Left lobe of liver (tissue), 2 donors: Measurements from ENCODE around the gene MACROD1. TPM values are rescaled to one million over a fixed set of nuclear protein-coding genes. Genes with fewer than 3 reads are reported as not detected.

Experiments
- ATAC-seq: fragments of 200-7000 bp; cut with Tn5 transposase; one replicate; pipeline ENCODE4 v1.9.1; 2020; ENCODE audit warnings: mild to moderate bottlenecking, moderate library complexity
- DNase-seq: peaks from one replicate; pipeline ENCODE4 v3.0.0-alpha.2; 2020; ENCODE audit warnings: low spot score
- total RNA-seq: library from RNA; stranded (reverse); gene quantifications from one replicate; pipeline ENCODE4 v1.2.1, GENCODE V29; 2021
- donor health status: DM: no; HTN: no; CAD: no; lungs with moderate emphysema.
- donor health status: DM: no; HTN: yes; CAD: no.

MACROD1 gene
- total RNA-seq, 1 donor from 2014 or later = 35.2 TPM

DNA sequence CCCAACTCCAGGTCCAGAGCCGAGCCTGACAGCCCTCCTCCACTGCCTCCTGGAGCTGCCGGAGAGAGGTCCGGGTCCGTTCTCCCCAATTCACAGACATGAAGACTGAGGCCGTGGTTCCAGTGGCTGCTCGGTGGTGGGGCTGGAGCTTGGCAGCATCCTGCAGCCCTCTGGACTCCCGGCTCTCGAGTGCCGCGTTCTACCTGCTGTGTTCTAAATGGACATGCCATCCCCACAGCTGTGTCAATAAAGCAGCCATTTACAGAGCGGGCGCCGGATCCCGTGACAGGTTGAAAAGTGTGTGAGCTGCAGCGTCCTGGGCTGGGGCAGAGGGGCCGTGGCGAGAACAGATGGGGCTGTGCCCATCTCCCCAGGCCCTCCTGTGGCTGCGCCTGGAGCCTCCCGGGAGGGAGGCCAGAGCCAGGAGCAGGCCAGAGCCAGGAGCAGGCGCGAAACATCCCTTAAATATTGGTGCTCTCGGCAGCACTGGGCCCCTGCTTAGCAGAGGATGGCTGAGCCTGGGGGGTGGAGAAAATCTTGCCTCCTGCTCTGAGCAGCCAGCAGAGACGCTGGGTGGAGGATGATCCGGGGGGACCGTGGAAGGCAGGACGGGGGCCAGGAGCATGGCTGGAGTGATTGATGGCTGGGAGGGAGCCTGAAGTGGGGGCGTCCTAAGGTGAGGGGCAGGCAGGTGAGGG, 84.0 kb downstream of the MACROD1 start:
- DNase-seq (no peak), ATAC-seq (no peak)

DNA sequence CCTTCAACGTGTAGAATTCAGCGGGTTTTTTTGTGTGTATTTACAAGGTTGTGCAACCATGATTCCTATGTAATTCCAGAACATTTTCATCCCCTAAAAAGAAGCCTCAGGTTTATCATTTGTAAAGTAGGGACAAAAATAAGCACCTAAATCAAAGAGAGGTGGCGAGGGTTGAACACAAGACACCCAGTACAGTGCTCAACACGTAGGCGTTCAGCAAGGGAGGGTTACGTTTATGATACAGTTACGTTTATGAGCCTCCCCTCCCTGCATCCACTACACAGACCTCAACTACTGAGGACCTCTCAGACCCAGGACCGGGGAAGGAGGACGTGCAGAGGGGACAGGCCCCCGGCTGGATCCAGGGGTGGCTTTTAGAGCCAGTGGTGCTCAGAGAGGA, 85.5 kb downstream of the MACROD1 start:
- no peak for DNase-seq
- no peak for ATAC-seq

DNA sequence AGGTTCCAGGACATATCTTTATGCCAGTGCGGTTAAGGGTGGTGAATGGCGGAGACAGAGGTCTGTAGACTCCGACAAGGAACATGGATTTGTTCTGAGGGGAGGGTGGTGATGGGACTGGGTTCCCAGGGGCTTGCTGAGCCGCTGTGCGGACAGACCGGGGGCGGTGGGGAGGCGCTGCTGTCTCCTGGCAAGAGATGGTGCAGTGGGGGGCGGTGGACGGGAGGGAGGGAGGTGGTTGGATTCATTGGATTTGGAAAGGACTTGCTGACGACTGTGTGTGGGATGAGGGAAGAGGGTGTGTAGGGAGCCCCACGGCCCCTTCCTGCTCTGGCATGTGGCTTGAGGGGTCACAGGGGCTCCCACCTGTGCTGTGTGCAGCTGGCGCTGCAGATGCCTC, 87.0 kb downstream of the MACROD1 start:
- no peak for DNase-seq

DNA sequence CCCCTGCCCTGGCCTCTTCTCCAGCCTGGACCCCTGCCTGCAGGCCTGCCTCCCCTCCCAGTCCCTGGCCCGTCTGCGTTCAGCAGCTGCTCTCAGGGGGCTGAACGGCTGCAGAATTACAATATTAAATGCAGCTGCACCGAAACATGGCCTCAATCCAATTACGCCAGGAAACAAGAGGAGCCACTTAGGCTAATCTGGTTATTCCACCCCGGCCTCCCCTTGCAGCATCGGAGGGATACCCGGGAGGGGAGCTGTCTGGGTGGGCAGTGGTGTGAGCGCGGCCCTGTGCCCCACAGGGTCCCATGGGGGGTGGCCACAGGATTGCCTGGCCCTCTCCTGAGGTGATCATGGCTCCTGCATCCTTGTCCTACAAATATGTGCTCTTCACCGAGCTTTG, 87.6 kb downstream of the MACROD1 start:
- DNase-seq = no peak
- ATAC-seq = no peak

More for the DNA sequence above, 87.0 kb downstream of the MACROD1 start:
- ATAC-seq = no peak

DNA sequence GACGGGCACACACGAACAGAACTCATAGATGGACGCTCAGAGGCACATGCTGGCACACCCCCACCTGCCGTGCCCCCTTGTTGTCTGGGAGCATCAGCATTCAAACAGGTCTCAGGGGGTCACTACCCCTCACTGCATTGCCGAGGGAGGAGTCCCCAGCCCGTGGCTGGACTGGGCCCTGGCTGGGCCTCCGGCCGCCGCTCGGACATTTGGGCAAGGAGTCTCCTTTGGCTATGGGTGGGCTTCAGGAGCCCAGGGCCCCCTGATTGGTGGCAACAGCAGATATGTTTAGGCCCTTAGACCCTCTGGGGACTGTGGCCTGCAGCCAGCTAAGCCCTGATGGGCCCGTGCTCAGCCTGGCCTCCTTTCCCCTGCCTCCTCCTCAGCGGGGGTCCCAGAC, 88.3 kb downstream of the MACROD1 start:
- DNase-seq (no peak), ATAC-seq (no peak)

DNA sequence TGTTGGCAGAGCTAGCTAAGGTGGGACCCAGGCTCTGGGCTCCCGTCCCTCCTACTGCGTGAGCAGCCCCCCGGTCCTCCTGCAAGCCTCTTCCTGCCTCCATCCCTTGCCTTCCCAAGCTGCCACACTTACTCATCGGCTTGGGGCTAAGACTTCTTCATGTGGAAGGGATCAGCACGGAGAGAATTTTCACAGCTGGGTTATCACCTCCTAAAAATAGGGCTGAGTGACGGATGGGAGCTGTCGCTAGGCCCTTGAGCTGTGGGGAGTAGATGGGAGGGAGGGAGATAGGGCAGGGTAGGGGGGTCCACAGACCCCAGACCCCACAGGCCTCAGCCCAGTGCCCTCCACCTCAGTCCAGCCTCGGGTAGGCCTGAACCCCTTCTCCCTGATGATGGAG, 89.2 kb downstream of the MACROD1 start:
- ATAC-seq (no peak), DNase-seq (no peak)

DNA sequence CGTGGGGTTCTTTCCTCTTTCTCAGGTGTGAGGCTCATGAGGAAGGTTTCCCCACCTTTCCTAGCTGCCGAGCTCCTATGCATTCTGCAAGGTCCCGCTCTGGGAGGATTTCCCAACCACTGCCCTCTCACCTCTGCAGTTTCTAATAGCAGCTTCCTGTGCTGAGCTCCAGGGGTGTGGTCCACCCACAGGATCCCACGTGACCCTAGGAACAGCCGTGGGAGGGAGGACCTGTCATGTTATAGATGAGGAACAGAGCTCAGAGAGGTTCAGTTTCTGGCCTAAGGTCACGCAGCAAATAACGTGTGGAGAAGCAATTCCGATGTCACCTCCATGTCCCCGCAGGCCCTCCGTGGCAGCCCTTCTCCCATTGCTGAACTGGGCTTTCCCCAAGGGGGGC, 91.7 kb downstream of the MACROD1 start:
- no peak for DNase-seq
- peak; percentile 24 for ATAC-seq

DNA sequence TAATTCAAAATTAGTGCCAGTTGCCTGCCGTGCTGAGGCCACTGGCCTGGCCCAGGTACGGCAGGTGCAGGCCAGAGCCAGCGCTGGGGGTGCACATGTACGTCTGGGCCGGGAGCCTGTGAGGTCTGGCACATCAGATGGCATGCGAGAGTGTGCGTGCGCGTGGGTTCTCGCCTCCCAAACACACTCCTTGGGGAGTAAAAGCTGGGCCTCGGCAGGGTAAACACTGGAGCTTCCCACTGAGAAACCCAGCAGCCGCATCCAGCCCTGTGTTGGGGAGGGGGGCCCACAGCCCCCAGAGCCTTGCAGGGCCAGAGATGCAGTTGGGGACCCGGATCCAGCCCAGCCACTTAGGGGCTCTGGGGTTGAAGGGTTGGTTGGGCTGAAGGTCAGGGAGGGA, 92.4 kb downstream of the MACROD1 start:
- no peak for DNase-seq
- ATAC-seq = no peak

DNA sequence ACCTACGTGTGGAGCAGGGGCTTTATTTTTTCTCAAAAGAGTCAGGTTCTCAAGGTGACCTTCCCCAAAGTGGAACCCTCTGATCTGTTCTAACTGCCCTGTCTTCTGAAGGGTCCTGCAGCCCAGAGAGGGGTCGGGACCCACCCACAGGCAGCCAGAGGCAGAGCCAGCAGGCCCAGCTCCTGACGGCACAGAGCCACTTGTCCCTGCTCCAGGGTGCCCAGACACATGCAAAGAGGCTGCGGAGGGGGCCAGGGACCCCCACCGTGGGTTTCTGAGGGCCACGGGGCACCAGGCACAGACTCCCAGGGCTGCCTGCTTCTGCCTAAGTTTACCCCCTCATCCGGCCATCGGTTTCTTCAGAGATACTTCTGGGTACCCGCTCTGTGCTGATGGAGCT, 93.0 kb downstream of the MACROD1 start:
- DNase-seq = no peak
- ATAC-seq = no peak

DNA sequence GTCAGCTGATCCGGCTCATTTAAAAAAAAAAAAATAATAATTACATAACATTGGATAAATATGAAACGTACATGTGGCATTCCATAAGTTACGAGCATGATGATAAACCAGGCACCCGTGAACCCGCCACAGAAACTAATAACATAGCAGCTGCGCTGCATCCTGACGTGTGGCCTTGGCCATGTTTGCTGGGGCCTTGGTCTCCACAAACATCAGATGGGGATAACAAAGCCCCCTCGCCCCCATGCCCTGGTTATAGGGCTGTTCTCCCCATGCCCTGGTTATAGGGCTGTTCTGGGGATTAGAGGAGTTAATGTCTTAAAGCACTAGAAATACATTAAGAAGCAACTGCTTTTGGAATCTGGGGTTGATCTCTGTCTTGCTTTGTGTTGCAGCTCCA, 93.5 kb downstream of the MACROD1 start:
- DNase-seq (no peak), ATAC-seq (no peak)

DNA sequence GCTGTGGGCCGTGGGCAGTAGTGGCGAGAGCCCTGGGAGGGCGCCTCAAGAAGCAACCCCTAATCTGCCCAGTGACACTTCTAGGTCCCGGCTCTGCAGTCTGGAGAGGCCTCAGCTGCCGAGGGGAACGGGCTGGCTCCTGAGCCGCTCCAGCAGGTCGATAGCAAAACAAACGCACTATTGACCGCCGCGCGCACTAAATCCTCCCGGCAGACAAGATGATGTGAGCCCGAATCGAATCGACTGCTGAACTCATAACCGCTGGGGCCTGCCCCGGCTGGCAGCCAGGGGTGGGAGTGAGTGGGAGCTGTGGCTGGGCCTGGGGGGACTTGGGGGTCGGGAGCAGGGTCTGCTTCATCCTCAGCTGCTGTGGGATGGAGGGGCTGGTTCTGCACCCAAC, 94.1 kb downstream of the MACROD1 start:
- DNase-seq = no peak
- no peak for ATAC-seq

DNA sequence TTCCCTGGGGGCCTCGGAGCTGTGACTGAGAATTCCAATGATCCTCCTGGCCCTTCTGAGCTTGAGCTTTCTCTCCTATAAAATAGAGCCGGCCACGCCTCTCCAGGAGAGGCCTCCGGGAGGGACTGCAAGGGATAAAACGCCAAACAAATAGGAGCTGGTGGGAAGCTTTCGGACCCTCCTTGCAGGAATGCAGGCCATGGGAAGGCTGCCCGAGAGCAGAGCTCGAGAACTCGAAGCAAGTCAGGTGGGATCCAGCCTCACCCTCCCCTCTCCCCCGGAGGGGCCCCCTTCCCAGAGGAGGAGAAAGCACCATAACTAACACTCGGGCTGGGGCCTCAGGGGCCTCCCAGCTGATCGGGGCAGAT, 95.6 kb downstream of the MACROD1 start:
- DNase-seq (no peak), ATAC-seq (no peak)

DNA sequence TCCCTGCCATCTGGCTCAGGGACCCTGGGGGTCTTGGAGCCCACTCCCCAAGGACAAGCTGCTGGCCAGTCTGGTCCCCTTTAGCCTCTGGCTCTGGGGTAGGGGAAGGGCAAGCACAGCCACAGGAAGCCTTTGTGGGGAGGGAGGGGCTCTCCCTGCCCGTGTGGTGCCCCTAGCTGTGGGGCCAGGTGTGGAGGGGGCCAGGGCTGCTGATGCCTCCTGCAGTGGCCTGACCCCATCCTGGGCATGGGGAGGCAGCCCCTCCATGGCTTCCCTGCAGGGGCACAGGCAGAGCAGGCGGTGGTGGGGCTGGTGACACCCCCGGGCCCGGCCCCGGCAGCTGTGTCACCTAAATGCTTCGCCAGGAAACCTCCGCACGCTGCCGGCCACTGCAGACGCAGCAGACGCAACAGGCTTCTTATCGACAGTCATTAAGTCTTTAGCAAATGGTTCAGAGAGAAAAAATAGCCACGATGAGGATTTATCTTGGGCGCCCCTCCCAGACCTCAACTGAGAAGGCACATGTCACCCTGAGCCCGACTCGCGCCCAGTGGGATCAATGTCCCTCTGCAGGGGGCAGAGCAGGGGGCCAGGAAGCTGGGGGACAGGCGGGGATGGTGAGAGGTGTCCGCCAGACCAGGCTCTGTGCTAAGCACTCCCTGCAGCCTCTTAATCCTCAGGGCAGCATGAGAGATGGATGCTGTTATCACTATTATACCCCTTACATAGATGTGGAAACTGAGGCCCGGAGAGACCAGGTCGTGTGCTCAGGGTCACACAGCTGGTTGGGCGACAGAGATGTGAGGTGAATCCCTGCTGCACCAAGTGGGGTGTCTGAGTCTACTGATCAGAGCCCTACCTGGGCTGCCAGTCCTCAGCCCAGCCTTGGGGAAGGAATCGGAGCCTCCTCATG, 96.3 kb downstream of the MACROD1 start:
- ATAC-seq (no peak), DNase-seq (no peak)

DNA sequence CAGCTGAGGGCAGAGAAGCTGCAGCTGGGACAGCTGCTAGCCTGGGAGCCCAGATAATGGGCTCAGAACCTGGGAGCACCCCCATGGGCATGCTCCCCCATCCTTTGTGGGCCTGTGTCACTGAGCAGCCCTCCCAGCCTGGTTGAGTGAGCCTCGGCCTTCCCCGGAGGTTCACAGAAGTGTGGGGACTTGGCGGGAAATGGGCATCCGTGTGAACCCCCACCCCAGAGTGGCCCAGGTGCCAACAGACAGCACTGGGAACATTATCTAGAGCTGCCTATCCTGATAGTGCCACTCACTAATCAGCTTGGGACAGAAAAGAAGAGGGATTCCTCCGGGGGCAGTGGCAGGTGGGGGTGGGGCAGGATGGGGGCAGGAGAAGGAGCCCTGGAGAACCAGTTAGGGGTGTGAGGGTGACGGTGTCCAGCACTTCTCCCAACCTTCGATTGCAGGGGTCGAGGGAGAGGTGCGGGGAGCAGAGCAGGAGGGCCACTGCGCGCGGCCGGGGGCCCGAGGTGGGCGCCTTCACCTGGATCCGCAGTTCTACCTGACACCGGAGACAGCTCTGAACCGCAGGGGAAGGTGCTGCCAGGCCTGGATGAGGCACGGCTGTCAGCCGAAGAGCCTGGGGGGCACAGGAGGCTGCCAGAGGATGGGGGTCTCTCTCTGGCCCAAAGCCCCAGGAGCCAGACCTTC, 97.1 kb downstream of the MACROD1 start:
- DNase-seq (no peak), ATAC-seq (no peak)

DNA sequence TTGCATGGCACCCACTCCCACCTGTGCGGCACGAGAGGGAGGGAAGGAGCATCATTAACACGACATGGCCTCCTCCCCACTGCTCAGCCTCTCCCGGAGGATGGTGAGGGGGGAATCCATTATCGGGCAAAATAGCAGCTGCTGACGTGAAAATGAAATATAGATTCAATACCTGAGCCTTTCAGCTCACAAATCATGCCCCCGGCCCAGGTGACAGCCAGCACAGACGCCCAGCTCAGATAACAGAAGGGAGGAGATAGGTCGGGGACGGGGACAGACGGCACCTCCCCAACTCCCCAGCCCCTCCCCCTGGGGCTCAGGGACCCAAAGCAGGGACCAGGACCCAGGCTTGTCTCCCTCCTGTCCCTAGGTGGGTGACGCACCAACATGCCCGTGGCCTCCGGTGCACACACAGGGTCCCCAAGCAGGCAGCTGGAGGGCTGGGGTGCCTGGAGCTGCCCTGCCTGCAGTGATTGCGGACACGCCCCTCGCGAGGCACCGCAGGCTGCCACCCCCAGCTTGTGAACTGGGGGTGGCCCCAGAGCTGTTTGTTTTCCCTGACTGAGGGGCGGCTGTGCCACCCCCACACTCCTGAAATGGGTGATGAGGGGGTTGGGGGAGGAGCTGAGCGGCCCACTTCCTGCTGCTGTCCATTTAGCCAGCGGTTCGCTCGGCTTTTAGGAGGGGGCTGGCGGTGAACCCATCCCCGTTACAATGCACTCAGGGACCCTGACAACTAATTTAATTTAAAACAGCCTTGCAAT, 98.5 kb downstream of the MACROD1 start:
- DNase-seq (no peak), ATAC-seq (no peak)

DNA sequence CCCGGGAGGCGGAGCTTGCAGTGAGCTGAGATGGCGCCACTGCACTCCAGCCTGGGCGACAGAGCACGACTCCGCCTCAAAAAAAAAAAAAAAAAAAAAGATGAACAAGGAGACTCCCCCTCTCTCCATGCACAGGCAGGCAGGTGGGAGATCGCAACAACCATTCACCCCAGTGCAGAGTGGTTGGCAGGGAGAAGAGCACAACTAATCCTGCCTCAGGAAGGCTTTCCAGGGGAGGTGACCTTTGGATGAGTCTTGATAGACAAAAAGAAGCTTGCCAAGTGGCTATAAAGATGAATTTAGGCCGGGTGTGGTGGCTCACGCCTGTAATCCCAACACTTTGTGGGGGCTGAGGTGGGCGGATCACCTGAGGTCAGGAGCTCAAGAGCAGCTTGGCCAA, 100.2 kb downstream of the MACROD1 start:
- DNase-seq (no peak), ATAC-seq (no peak)

DNA sequence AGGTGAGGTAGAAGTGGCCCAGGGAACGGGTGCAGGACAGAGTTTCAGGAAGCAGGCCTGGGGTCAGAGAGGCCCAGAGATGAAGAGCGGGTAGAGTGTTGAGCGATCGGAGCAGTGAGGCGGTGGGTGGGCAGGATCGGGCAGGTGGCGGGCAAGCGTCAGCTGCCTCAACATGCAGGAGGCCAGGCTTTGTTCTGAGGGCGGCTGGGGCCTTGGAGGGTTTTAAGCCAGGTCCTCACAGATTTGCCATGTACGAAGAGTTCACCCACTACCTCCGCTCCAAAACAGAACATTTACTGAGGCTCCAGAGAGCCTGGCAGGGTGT, 100.8 kb downstream of the MACROD1 start:
- ATAC-seq (no peak), DNase-seq (no peak)

DNA sequence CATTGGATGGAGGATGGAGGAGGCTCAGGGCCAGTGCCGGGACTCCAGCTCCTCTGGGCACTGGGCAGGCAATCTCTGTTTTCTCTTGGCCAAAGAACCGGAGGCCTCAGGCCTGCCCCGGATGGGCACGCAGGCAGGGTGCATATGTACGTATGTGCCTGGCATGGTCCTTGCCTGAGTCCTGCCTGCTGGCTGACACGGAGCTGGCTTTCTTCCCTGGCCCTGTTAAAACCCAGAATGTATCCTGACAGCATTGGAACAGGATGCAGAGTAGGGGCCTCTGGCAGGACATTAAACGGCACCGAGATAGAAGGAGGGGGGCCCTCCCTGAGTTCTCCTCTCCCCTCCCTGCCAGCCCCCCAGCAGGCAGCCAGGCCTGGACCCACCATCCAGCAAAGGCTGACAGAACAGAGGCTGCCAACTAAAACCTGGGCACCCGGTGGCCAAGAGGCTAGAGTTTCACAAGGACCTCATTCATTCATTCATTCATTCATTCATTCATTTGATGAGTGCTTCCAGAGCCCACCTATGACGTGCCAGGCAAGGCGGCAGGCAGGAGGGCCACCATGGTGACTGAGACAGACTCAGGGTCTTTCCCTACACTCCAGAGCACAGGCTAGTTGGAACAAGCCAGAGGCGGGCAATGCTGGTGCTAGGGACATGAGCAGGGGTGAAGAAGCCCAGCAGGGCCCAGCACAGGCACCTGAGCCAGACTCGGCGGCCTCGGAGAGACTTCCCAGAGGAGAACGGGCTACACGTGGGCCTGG, 101.4 kb downstream of the MACROD1 start:
- no peak for ATAC-seq
- no peak for DNase-seq

DNA sequence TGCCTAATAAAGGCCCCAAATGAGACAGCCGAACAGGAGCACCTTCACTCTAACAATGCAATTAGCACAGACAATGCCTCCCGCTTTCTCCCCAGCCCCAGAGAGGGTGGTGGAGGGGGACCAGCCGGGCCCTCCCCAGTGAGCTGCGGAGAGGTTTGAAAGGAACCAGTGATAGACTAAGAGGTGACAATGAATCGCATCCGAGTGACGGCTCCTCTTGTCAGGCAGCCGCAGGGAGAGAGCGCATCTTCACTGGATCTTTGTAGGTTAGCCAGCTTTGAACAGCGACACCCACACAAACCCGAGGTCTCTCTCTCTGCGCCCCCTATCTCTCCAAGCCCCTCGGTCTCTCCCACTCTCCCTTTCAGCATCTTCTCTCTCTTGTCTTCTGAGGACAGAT, 102.1 kb downstream of the MACROD1 start:
- no peak for DNase-seq
- no peak for ATAC-seq

DNA sequence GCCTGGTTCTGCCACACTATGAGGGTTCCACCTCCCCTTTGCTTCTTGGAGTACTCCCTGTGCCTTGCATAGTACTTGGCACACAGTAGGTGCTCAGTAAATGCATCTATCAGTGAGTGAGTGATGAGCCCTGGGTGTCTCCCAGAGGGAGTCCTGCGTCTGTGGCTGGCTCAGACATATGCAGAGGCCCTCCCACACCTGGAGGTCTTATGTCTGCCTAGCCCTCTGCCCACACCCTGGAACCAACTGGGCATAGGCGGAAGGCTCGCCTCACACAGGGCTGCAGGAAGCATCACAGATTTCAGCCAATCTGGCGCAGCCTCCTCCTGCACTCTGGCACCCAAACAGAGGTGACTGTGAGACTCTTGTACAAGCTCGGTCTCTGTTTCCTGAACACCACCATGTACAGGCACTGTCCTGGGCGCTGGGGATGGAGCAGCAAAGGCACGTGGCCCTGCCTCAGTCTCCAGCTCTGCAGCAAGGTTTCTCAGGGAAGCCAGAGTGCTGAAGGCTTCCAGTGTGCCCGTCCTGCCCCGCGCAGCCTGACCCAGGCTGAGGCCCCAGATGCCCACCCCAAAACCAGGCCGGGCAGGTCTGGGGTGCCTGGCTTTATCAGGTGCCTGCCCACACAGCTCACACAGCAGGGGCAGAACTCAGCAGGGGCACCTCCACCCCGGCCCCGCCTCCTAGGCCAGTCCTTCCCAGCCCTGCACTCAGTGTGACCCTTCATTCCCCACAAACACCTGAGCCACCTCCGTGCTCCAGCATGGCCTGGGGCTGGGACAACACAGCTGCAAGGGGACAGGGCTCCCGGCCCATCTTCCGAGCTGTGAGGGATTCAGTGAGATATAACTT, 103.5 kb downstream of the MACROD1 start:
- ATAC-seq (no peak), DNase-seq (no peak)
